ENCODE measurements around the gene CALY.

Gene CALY

DNA sequence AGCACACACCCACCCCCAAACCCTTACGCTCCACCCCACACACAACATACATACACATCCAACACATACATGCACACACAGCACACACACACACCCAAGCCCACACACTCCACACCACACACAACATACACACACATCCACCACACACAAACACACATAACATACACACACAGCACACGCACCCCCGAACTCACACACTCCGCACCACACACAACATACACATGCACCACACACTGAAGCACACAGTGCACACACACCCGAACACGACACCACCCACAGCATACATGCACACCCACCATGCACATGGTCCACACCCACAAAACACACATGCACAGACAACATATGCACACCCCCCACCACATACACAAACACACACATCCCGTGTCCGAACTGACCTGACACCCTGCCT lies 12.5 kb upstream of the CALY start:
- H3K27ac ChIP-seq (replicated peaks), result no peak overlapping the region
- TF ChIP-seq, protein P1, sequence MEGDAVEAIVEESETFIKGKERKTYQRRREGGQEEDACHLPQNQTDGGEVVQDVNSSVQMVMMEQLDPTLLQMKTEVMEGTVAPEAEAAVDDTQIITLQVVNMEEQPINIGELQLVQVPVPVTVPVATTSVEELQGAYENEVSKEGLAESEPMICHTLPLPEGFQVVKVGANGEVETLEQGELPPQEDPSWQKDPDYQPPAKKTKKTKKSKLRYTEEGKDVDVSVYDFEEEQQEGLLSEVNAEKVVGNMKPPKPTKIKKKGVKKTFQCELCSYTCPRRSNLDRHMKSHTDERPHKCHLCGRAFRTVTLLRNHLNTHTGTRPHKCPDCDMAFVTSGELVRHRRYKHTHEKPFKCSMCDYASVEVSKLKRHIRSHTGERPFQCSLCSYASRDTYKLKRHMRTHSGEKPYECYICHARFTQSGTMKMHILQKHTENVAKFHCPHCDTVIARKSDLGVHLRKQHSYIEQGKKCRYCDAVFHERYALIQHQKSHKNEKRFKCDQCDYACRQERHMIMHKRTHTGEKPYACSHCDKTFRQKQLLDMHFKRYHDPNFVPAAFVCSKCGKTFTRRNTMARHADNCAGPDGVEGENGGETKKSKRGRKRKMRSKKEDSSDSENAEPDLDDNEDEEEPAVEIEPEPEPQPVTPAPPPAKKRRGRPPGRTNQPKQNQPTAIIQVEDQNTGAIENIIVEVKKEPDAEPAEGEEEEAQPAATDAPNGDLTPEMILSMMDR (IDR thresholded peaks at IDR 0.05; ENCODE audit: insufficient read depth, low read length), result no peak
- TF ChIP-seq GABPA (IDR thresholded peaks at IDR 0.05; ENCODE audit: low read depth), result no peak
- H3K27me3 ChIP-seq (ENCODE audit: insufficient read depth, poor library complexity, severe bottlenecking), result peaks cover 5% of the 10 kb centered on the region
- no peak for DNase-seq (ENCODE audit: low read depth in 1 of 2, low spot score in 1 of 2)
- H3K4me3 ChIP-seq (replicated peaks; ENCODE audit: insufficient read depth, low read length), result no peak overlapping the region

DNA sequence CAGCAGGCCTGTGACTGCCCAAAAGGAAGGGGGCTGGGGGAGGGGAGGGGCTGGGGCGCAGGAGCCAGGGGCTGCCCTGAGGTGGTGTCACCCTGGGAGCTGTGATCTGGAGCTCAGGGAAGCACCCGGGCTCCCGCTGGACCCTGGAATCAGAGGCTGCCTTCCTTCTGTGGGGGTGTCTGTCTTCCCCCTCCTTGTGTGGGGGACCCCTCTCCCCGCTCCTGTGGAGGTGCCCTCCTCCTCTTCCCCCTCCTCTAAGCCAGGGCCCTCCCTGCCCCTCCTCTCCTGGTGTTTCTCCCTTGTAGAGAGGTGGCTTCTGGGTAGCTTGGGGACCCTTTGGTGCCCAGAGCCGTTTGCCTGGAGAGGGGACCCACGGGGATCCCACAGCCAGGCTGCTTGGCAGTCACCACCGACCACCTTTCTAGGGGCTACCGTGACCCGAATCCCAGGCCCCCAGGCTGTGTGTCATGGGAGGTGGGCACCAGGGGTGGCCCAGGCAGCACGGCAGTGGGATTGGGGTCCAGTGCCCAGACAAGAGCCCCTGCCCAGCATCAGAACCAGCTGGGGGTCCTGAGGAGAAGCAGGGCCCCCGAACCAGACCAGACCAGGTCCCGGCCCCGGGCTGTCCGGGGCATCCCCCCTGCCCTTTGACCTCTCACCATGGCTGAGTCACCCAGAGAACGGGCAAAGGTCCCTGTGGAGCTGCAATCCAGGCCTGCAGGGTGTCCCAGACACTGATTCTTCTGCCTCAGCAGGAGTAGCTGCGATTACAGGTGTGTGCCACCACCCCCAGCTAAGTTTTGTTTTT lies 11.2 kb upstream of the CALY start:
- Histone ChIP-seq H3K4me3 (replicated peaks; ENCODE audit: insufficient read depth, low read length) (no peak overlapping the region), H3K27me3 (ENCODE audit: insufficient read depth, poor library complexity, severe bottlenecking) (peaks cover 5% of the 10 kb centered on the region), H3K27ac (replicated peaks) (no peak overlapping the region)
- no peak for DNase-seq (ENCODE audit: low read depth in 1 of 2, low spot score in 1 of 2)
- TF ChIP-seq, protein P1 (IDR thresholded peaks at IDR 0.05; ENCODE audit: insufficient read depth, low read length), result no peak
- TF ChIP-seq, protein P2, sequence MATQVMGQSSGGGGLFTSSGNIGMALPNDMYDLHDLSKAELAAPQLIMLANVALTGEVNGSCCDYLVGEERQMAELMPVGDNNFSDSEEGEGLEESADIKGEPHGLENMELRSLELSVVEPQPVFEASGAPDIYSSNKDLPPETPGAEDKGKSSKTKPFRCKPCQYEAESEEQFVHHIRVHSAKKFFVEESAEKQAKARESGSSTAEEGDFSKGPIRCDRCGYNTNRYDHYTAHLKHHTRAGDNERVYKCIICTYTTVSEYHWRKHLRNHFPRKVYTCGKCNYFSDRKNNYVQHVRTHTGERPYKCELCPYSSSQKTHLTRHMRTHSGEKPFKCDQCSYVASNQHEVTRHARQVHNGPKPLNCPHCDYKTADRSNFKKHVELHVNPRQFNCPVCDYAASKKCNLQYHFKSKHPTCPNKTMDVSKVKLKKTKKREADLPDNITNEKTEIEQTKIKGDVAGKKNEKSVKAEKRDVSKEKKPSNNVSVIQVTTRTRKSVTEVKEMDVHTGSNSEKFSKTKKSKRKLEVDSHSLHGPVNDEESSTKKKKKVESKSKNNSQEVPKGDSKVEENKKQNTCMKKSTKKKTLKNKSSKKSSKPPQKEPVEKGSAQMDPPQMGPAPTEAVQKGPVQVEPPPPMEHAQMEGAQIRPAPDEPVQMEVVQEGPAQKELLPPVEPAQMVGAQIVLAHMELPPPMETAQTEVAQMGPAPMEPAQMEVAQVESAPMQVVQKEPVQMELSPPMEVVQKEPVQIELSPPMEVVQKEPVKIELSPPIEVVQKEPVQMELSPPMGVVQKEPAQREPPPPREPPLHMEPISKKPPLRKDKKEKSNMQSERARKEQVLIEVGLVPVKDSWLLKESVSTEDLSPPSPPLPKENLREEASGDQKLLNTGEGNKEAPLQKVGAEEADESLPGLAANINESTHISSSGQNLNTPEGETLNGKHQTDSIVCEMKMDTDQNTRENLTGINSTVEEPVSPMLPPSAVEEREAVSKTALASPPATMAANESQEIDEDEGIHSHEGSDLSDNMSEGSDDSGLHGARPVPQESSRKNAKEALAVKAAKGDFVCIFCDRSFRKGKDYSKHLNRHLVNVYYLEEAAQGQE (IDR thresholded peaks at IDR 0.05; ENCODE audit: insufficient replicate concordance, low read depth), result no peak
- TF ChIP-seq GABPA (IDR thresholded peaks at IDR 0.05; ENCODE audit: low read depth), result no peak
- TF ChIP-seq POLR2AphosphoS5 (IDR thresholded peaks at IDR 0.05; ENCODE audit: low read depth), result no peak
- no peak for TF ChIP-seq SPI1 (IDR thresholded peaks at IDR 0.05; ENCODE audit: borderline replicate concordance, low read depth)

DNA sequence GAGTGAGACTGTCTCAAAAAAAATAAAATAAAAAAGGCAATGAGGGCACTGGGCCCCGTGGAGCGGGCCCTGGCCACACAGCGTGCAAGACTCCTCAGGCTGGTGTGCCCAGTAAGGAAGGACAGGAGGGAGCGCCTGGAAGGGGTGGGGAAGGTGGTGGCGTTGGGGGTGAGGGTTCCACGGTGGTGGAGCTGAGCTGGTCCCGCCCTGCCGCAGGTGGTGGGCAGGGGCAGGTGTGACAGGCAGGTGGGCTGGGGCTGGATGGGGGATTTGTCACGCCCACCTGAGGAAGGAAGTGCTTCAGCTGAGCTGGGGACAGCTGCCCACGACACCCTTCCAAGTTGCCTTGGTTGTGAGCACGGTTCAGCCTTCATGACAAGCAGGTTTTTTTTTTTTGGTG lies 9.7 kb upstream of the CALY start:
- H3K27ac ChIP-seq (replicated peaks), result no peak overlapping the region
- no peaks in the 10 kb centered on the region for H3K27me3 ChIP-seq (ENCODE audit: insufficient read depth, poor library complexity, severe bottlenecking)
- DNase-seq (ENCODE audit: low read depth in 1 of 2, low spot score in 1 of 2), result no peak
- TF ChIP-seq GABPA (IDR thresholded peaks at IDR 0.05; ENCODE audit: low read depth), result no peak
- TF ChIP-seq POLR2AphosphoS5 (IDR thresholded peaks at IDR 0.05; ENCODE audit: low read depth), result no peak
- no peak for TF ChIP-seq SPI1 (IDR thresholded peaks at IDR 0.05; ENCODE audit: borderline replicate concordance, low read depth)
- TF ChIP-seq, protein P2 (IDR thresholded peaks at IDR 0.05; ENCODE audit: insufficient replicate concordance, low read depth), result no peak
- TF ChIP-seq, protein P1 (IDR thresholded peaks at IDR 0.05; ENCODE audit: insufficient read depth, low read length), result no peak
- no peak overlapping the region for H3K4me3 ChIP-seq (replicated peaks; ENCODE audit: insufficient read depth, low read length)

DNA sequence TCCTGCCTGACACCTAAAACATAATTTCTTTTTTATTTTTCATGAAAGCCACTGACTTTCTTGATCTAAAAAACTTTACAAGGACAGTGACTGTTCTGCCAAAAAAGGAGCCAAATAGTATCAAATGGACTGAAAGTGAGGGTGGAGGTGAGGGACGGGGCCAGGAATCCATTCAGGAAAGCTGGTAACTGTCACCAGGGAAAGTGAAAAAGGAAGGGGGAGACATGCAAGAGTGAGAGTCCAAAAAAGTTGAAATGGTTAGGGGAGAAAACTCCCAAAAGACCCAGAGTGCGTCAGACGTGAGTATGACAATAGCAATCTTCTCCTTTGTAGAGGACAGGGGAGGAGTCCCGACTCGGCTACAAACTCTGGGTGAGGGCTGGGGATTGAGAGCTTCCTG lies 7.5 kb upstream of the CALY start:
- Histone ChIP-seq H3K27me3 (ENCODE audit: insufficient read depth, poor library complexity, severe bottlenecking) (no peaks in the 10 kb centered on the region), H3K4me3 (replicated peaks; ENCODE audit: insufficient read depth, low read length) (no peak overlapping the region), H3K27ac (replicated peaks) (no peak overlapping the region)
- TF ChIP-seq GABPA (IDR thresholded peaks at IDR 0.05; ENCODE audit: low read depth), result no peak
- TF ChIP-seq, protein P2 (IDR thresholded peaks at IDR 0.05; ENCODE audit: insufficient replicate concordance, low read depth), result no peak
- TF ChIP-seq SPI1 (IDR thresholded peaks at IDR 0.05; ENCODE audit: borderline replicate concordance, low read depth), result no peak
- no peak for TF ChIP-seq POLR2AphosphoS5 (IDR thresholded peaks at IDR 0.05; ENCODE audit: low read depth)
- TF ChIP-seq, protein P1 (IDR thresholded peaks at IDR 0.05; ENCODE audit: insufficient read depth, low read length), result no peak
- DNase-seq (ENCODE audit: low read depth in 1 of 2, low spot score in 1 of 2), result no peak
